ENCODE measurements around the gene CDH4.

The CDH4 gene

GRCh38 chr20:61760731-61761130 is 508.7 kb downstream of the CDH4 start:
- DNase-seq: no peak

GRCh38 chr20:61761453-61762166 is 509.5 kb downstream of the CDH4 start:
- no peak for DNase-seq

DNA sequence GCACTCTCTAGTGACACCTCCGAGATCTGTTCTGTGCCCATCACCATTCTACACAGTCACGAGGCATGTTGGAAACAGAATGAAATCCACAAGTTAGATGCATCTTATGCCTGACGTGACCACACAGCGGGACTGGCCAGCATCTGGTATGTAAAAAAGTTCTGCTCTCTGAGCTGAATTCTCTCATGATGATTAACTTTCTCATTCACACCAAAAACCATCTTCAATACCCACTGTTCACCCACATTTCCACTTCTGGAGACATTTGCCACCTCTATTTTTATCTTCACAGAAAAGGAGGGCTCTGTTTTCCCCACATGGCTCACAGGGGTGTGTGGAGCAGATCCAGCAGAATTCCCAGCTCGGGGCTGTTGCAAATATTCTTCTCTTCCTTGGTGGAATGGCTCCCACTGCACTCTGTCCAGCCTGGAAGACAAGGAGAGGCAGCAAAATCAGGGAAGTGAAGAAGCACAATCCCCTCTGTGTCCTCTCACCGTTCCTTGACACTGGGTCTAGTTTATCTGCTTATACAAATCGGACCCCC is 510.2 kb downstream of the CDH4 start:
- no peak for DNase-seq

DNA sequence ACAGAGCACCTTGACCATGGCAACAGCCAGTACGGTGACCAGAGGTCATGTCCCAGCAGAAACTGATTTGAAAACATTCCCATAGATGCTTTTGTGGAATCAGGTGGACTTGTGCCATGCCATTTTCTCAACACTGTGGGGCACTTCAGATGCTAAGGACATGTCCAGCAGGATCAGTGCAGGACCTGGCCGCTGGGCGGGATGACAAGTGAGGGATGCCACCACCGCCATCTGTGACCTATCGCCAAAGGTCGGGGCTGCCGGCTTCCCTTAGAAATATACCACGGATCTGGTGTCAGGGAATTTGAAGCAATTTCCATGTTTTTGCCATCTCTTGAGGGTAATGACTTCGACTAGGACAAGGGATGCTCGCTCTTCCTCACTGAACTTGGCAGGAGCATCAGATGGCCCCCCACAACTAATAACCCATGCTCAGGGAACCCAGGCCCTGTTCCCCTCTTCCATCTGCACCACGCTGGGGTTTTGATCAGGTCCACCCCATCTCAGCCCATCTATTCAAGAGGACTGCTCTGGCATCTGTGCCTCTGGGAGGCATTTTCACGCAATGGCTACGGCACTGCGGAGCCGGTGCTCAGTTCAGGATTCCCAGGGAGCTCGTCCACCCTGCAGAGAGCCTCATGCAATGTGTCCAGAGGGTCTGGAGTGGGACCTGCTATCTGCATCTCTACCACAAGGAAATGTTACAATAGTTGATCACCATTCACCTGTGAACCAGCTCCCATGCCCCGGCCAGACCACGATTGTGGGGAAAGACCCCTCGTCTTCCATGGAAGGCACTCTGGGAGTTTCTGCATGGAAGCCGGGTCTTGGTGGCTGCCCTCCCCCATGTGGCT is 511.1 kb downstream of the CDH4 start:
- DNase-seq: no peak

DNA sequence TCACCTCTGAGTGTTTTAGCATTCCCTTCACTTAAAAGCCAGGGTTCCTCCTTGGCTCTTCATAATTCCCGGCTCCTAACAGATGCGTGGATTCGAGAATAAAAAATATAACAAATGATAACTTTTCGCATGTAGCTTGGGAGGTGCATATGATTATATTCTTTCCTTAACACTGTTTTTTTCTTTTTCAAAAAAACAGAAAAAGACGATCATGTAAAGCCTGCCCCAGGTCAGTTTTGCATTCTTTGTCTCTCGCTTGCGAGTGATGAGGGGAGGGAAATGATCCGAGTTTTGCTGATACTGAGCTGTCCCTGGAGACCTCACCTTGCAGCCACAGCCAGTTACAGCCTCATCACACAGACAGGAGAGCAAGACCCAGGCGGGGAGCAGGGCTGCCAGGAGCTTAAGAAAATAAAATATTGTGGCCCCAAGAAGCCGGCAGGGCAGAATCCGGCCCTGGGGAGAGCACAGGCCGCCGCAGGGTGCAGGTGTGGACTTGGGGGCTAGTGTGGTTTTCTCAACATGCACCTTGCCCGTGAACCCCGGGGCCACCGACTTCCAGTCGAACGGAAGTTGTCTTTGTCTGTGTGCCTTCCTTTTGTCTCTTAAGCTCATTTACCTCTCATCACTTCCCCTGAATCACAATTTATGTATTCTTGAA is 511.8 kb downstream of the CDH4 start:
- no peak for DNase-seq

DNA sequence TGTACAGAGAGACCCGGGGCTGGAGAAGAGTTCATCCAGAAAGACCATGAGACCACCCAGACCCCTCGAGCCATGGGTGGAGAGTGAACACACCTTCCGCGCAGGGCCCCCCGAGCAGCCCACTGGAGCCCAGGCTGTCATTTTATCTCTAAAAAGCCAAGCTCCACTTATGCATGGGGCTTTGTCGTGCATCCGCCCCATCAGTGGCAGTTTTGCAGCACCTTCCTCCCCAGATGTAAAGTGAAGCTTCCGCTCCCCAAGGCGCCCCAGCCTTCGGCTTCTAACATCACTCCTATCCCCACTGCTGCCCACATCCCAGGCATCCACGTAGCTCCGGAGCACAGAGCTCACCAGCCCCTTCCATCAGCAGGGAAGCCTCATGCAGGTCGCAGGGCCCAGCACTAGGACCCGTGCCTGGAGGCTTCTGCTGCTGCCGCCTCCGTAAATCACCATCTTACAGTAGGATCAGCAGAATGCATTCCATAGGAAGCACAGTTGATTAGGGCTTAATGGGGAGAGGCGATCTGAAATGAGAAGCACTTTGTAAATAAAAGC is 512.5 kb downstream of the CDH4 start:
- no peak for DNase-seq

GRCh38 chr20:61765081-61765870 is 513.2 kb downstream of the CDH4 start:
- no peak for DNase-seq

DNA sequence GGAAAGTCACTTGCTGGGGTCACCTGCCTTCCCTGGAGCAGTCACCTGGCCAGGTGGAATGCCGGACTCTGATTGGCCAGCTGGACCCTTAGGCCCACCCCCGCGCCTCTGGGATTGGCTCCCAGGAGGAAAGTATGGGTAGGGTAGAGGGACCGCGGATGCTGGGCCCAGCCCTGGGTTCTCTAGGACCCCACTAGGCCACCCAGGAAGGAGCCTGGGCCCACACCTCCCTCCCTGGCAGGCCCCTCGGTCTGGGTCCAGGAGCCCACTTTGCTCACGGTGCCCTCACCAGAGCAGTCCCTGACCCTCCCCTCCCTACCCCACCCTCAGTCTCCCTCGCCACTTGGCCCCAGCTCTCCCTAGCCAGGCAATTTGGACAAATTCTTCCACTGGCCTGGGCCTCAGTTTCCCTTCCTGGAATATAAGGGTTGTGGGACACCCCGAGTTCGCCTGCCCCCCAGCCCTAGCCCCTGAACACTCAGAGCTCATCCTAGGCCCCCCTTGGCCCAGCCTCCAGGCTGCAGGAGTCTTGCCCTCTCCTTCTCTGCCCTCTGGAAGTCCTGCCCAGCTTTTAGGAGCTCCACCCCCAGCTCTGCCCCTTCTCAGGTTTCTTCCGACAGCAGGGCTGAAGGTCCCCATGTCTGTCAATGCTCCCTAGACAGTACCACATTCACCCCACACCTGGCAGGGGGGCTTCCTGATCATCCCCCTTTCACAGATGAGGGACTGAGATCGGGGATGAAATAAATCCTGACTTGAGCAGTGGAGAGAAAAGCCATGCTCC is 514.0 kb downstream of the CDH4 start:
- no peak for DNase-seq

DNA sequence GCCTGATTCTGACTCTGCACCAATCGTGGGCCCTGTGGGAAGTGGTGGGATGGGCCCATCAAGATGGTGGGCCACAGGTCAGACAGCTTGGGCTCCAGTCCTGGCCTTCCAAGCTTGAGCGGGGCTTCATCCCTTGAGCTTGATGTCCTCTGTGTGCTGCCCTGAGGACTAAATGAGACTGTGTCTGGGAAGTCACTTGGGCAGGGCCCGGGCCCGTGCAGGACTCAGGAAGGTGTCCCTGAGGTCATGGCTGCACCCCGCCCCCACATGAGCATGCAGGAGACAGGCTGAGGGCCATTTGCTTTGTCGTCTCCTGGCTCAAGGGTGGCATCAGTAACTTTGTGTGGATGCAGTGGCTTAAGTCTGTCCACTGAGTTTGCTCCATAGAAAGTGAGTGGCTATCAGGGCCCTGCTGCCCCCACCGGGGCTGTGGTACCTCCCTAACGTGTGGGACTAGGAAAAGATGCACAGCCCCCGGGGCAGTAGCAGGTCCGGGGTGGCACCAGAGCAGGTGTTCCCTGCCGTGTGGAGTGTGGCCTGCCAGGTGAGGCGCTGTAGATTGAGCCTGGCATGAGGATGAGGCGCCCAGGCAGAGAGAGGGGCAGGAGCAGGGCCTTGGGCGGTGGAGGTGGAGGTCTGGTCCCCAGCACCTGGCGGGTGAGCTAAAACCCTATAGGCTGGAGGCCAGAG is 515.0 kb downstream of the CDH4 start:
- no peak for DNase-seq

- no peak for DNase-seq
Measured at GRCh38 chr20:61767761-61768494, 515.9 kb downstream of the CDH4 start.

GRCh38 chr20:61768571-61769285 is 516.7 kb downstream of the CDH4 start:
- DNase-seq: no peak

- no peak for DNase-seq
Measured at GRCh38 chr20:61769286-61769832, 517.3 kb downstream of the CDH4 start.

DNA sequence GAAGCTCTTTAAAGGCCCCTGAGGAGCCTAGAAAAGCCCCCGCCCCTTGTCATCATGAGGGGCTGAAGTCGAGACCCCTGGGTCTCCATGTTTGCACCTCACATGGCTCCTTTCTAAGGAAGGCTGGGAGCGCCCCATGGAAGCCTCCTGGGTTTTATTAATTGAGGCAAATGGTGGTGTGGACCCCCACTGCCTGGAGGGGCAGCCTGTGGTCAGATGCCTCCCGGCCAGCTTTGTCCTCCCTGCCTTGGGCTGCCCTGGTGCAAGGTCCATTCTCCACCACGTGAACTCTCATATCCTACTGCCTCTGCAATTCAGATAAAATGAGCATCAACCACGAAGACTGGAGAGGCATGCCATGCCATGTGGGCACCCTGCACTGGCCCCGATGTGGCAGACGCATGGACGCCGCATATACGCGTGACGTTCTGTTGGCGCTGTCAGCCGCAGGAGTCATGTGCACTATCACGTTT is 518.1 kb downstream of the CDH4 start:
- no peak for DNase-seq

- no peak for DNase-seq
Measured at GRCh38 chr20:61771805-61772350, 519.8 kb downstream of the CDH4 start.

DNA sequence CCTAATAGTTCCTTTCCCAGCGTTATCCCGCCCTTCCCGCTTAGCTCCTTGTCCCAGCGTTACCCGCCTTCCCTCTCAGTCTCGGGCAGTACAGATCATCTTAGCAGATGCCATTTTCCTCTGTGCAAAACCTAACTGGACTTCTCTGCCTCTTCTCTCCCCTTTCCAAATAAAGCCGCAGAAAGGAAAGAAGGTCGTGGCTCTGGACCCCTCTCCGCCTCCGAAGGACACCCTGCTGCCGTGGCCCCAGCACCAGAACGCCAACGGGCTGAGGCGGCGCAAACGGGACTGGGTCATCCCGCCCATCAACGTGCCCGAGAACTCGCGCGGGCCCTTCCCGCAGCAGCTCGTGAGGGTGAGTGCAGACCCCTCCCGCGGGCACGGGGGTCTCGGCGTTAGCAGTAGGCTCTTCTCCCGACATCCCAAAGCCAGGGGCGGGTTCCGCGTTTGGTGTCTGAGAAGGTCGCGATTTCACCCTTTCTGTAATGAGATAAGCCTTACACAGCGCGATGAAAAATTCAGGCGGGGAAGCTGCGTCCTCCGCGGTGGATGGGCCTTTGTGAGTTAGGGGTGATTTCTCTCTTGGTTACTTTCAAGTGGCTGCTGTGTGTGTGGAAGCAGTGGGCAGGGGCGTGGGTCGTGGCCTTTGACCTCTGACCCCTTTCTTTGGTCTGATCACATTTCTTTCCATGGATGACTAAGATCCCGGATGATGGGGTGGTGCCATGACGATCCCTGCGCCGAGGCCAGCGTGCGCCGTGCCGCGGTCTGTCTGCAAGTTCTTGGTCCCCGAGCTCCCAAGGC is 521.0 kb downstream of the CDH4 start:
- no peak for DNase-seq

- no peak for DNase-seq
Measured at GRCh38 chr20:61773926-61774587, 522.0 kb downstream of the CDH4 start.

GRCh38 chr20:61775423-61775822 is 523.4 kb downstream of the CDH4 start:
- no peak for DNase-seq

Measured in eye (tissue), 1 donor.